RWPE1 (cell line): ENCODE results near the gene DUOXA1.
"Not testable (repeated sequence)": the region's sequence is repeated elsewhere in the genome, so short reads cannot be mapped to it uniquely, and the experiment has no call there.

Experiments used
- CTCF ChIA-PET: fragments of 350-600 bp; sonication (Branson Sonifier 250); formaldehyde crosslinking; extraction: SDS; loops from one replicate; lab custom pipeline; 2021; lab: Yijun Ruan, JAX
- POLR2A ChIA-PET: fragments of 400-600 bp; formaldehyde crosslinking; extraction: SDS; loops from one replicate; lab custom pipeline; 2020; ENCODE audit warnings: antibody characterized with exemption; ENCODE audit not compliant: low non-redundant PET; lab: Yijun Ruan, JAX
- DNase-seq: peaks from one replicate; pipeline ENCODE4 v3.0.0; 2012; ENCODE audit warnings: low spot score
- H3K27ac ChIP-seq: fragments of 450-650 bp; 2 replicates; pipeline ENCODE4 v1.5.1; 2017
- TF ChIP-seq, protein P1 (sequence below): fragments of 450-650 bp; conservative IDR thresholded peaks from 2 replicates; pipeline ENCODE4 v1.5.1; 2017; ENCODE audit warnings: low read depth, mild to moderate bottlenecking

The DUOXA1 gene

DNA sequence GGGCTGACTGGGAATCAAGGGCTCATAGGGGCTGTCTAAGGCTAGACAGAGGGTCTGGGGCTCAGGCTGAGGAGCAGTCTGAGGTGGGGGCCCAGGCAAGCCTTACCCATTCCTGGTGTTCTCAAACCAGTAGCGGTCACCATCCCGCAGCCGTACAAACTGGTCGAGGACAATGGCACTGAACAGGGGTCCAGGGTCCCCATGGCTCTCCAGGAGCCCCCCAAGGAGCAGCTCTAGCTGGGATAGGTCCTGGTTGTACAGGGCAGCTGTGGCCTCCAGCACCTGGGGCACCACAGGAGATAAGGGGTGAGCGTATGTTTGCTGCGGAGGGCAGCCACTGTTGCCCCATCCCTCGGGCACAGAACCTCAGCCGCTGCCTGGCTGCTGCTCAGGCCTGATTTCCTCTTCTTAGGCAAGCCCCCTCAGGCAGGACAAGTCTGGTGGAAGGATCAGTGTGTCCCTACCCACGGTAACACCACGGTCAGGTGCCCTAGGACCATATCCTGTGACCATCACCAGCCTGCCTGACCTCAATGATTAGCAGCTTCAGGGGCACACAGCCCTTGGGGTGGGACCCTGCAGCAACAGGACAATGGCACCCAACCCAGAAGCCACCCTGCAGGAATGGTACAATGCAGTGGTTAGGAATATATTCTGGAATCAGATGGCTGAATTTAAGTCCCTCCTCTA is 21.6 kb downstream of the DUOXA1 start:
- no peak for DNase-seq
- ChIA-PET POLR2A (no interaction called here), CTCF (no interaction called here)
- H3K27ac ChIP-seq = no peak overlapping the region
- TF ChIP-seq, protein P1, sequence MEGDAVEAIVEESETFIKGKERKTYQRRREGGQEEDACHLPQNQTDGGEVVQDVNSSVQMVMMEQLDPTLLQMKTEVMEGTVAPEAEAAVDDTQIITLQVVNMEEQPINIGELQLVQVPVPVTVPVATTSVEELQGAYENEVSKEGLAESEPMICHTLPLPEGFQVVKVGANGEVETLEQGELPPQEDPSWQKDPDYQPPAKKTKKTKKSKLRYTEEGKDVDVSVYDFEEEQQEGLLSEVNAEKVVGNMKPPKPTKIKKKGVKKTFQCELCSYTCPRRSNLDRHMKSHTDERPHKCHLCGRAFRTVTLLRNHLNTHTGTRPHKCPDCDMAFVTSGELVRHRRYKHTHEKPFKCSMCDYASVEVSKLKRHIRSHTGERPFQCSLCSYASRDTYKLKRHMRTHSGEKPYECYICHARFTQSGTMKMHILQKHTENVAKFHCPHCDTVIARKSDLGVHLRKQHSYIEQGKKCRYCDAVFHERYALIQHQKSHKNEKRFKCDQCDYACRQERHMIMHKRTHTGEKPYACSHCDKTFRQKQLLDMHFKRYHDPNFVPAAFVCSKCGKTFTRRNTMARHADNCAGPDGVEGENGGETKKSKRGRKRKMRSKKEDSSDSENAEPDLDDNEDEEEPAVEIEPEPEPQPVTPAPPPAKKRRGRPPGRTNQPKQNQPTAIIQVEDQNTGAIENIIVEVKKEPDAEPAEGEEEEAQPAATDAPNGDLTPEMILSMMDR = no peak

DNA sequence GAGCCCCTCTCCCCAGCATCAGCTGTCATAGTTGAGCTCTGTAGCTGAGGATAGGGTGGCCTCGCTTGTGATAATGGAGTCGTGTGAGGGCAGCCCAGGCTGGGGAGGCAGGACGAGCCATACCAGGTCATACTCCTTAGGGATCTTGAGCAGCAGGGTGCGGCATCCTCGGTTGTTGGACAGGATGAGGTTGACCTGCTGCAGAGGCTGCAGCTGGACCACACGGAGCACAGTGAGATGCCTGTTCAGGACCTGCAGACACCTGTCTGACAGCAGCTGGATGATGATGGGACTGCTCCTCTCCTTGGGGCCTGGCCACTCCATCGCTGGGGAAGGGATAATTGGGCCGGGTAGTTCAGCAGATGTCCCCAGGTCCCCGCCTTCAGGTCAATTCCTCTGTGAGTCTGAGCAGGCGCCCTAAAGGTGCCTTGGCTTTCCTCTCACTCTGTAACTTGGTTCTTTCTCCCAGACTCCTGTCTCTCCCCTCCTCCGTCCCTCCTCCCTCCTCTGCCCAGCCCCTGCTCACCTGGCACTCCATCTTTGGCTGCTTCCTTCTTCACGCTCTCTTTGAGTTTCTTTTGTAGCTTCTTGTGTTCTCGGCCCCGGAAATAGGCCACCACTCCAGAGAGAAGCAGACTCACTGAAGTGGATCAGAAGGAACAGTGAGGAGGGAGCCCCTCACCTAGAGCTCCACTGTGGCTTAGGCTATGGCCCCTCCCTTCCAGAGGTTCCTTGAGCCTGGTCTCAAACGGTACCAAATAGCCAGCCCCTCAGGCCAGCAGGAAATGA is 23.5 kb downstream of the DUOXA1 start:
- no peak overlapping the region for H3K27ac ChIP-seq
- no peak for DNase-seq
- TF ChIP-seq, protein P1 = no peak
- ChIA-PET POLR2A (no interaction called here), CTCF (interaction anchor here (0.7 kb wide), 1 partner anchor 12 kb away, joined by 4 read pairs; no protein-coding TSS in a partner anchor)

DNA sequence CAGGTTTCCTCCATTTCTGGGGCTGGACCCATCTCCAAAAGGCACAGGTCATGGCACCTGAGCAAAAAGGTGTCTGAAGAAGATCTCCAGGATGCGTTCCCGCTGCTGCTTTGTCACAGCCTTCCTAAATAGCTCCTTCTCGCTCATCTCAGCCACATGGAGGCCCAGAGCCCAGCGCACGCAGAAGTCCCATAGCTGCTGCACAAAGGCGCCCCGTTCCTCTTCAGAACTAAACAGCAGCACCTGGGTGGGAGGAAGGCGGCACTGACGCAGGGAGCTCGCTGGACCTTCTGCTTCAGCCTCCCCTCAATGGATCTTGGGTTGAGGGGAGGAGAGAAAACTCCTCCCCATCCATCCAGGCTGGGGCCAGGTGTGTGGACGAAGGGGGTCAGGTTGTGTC is 24.1 kb downstream of the DUOXA1 start:
- TF ChIP-seq, protein P1 = no peak
- ChIA-PET CTCF (interaction anchor here (0.5 kb wide), 1 partner anchor 93 kb away, joined by 4 read pairs; no protein-coding TSS in a partner anchor), POLR2A (no interaction called here)
- no peak for DNase-seq
- H3K27ac ChIP-seq = no peak overlapping the region

DNA sequence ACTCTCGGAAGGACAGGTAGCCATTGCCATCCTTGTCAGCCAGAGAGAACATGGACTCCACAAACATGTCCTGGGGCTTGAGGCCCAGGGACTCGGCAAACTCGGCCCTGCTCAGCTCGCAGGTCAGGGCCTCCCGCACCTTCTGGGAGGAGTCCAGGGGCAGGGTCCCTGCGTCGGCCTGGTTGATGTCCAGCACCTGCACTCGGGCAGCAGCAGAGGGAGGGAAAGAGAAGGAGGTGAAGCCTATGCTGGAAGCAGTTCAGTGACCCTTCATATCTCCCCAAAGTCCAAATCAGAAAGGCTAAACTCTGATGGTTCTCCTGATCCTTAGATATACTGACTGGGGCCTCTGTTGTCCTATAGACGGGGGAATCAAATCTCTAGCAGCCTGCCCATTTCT is 25.5 kb downstream of the DUOXA1 start:
- CTCF ChIA-PET = interaction anchor here (0.6 kb wide), 1 partner anchor 196 kb away, joined by 3 read pairs; no protein-coding TSS in a partner anchor
- H3K27ac ChIP-seq, POLR2A ChIA-PET, DNase-seq: not testable (repeated sequence)

DNA sequence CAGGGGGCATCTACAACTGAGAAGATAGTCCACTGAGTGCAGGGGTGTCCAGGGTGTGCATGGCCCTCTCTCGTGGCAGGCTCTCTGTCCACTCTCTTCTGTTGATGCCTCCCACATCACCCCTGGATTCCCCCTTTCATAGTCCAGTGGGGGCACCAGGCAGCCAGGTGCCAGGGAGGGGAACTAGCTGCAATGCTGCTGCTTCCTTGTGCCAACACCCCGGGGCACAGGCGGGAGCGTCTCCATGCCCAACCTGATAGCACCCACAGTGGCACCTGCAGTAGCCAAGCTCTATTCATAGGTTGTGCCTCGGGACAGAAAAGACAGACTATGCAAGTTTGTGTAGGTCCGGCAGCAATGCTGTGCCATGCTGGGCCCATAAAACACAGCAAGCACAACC is 27.5 kb downstream of the DUOXA1 start:
- POLR2A ChIA-PET = no interaction called here
- TF ChIP-seq, protein P1 = no peak
- CTCF ChIA-PET = interaction anchor here (1.0 kb wide), 1 partner anchor 25 kb away, joined by 3 read pairs; no protein-coding TSS in a partner anchor
- no peak for DNase-seq
- no peak overlapping the region for H3K27ac ChIP-seq

DNA sequence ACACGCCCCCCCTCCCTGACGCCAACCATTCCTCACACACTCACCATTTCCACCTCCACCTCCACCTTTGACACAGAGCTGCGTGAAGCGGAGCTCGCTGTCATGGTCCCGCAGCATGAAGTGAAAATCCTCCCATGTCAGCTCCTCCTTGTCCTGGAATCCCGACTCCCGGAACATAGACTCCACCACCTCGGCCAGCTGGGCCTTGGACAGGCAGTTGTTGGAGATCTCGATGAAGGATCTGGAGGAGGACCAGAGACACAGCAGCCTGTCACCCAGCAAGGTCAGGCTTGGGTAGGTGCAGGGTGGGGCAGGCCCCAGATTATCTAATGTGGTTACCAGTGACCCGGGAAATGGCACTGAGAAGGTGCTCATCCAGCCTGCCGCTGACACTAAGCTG is 27.9 kb downstream of the DUOXA1 start:
- TF ChIP-seq, protein P1 = no peak
- DNase-seq = no peak
- no peak overlapping the region for H3K27ac ChIP-seq
- POLR2A ChIA-PET = interaction anchor here (0.6 kb wide), 1 partner anchor 522 kb away, joined by 3 read pairs; no protein-coding TSS in a partner anchor
- CTCF ChIA-PET = interaction anchor here (1.0 kb wide), 1 partner anchor 25 kb away, joined by 3 read pairs; no protein-coding TSS in a partner anchor
